ENCODE measurements around the gene TET2.

DNA sequence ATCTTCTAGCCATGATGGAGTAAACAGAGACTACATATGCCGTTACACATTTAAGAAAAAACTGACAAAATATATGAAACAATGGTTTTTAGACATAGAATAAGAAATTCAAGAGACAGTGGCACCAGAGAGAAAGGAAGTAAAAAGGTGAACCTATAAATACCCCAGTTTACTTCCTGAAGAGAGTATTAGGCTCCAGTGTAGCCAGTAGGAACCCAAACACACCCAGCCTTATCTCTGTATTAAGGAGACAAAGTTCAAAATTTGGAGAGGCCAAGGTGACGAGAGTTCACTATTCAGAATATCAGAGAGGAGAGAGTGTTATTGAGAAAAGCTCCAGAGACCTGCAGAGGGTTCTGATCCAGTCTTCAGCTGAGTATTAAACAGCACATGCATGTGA, 119.0 kb downstream of the TET2 start:
- TF ChIP-seq, protein P1, sequence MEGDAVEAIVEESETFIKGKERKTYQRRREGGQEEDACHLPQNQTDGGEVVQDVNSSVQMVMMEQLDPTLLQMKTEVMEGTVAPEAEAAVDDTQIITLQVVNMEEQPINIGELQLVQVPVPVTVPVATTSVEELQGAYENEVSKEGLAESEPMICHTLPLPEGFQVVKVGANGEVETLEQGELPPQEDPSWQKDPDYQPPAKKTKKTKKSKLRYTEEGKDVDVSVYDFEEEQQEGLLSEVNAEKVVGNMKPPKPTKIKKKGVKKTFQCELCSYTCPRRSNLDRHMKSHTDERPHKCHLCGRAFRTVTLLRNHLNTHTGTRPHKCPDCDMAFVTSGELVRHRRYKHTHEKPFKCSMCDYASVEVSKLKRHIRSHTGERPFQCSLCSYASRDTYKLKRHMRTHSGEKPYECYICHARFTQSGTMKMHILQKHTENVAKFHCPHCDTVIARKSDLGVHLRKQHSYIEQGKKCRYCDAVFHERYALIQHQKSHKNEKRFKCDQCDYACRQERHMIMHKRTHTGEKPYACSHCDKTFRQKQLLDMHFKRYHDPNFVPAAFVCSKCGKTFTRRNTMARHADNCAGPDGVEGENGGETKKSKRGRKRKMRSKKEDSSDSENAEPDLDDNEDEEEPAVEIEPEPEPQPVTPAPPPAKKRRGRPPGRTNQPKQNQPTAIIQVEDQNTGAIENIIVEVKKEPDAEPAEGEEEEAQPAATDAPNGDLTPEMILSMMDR (IDR thresholded peaks at IDR 0.05), result no peak
- TF ChIP-seq POLR2A (IDR thresholded peaks at IDR 0.05), result no peak
